ENCODE data around the gene BAIAP3. TPM values are rescaled to one million over a fixed set of nuclear protein-coding genes. Genes with fewer than 3 reads are reported as not detected.
A peak's percentile ranks its signal among the peaks of the same experiment; 100 is the strongest.

Gene BAIAP3
- total RNA-seq, 4 donors from 2014 or later: 17.9 to 160 (median 29.0) TPM

DNA sequence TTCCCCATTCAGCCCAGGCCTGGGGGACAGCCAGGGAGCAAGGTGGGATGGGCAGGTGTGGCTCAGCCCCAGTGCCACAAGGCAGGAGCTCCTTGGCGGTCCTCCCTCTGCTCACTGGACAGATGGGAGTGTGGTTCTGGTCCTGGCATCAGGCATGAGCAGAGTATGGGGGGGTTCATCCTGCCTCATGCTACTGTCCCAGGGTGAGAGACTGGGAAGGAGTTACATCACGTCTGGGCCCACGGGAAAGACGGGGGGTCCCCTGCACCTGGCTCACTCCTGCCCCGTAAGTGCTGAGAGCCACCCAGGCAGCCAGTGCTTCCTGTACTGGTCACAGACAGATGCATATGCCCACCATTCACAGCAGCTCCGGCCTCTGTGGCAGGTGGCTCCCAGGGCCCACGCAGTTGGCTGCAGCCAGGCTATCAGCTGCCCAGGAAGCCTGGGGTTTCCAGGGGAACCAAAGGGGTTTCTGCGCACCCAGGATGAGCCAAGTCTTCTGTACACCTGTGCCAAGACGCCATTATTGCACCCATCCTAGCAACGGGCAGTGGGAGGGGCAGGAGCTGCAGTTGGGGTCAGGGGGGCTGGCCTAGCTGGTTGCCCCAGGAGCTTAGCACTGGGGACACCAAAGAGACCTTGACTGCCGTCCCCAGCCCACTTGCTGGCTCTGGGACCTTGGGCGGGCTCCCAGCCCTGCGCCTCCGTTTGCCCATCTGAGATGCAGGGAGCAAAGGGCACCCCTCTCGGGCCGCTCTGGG is 1.9 kb downstream of the BAIAP3 start:
- Histone ChIP-seq H3K4me1 (peaks cover 0 to 62% (median 30%) of the 10 kb centered on the region in 4 donors), H3K4me3 (no peak overlapping the region), H3K36me3 (no peaks in the 10 kb centered on the region), H3K27me3 (peaks cover 0 to 21% of the 10 kb centered on the region in 2 donors), H3K27ac (peak overlapping the region in 1 of 4 donors; percentile 25), H3K9me3 (peaks cover 0 to 4% (median 0%) of the 10 kb centered on the region in 4 donors)
- DNase-seq: peak in 2 of 3 donors; percentile 67 to 68
- no peak for TF ChIP-seq POLR2A (IDR thresholded peaks at IDR 0.05)
- TF ChIP-seq, protein P1, sequence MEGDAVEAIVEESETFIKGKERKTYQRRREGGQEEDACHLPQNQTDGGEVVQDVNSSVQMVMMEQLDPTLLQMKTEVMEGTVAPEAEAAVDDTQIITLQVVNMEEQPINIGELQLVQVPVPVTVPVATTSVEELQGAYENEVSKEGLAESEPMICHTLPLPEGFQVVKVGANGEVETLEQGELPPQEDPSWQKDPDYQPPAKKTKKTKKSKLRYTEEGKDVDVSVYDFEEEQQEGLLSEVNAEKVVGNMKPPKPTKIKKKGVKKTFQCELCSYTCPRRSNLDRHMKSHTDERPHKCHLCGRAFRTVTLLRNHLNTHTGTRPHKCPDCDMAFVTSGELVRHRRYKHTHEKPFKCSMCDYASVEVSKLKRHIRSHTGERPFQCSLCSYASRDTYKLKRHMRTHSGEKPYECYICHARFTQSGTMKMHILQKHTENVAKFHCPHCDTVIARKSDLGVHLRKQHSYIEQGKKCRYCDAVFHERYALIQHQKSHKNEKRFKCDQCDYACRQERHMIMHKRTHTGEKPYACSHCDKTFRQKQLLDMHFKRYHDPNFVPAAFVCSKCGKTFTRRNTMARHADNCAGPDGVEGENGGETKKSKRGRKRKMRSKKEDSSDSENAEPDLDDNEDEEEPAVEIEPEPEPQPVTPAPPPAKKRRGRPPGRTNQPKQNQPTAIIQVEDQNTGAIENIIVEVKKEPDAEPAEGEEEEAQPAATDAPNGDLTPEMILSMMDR (IDR thresholded peaks at IDR 0.05): no peak

DNA sequence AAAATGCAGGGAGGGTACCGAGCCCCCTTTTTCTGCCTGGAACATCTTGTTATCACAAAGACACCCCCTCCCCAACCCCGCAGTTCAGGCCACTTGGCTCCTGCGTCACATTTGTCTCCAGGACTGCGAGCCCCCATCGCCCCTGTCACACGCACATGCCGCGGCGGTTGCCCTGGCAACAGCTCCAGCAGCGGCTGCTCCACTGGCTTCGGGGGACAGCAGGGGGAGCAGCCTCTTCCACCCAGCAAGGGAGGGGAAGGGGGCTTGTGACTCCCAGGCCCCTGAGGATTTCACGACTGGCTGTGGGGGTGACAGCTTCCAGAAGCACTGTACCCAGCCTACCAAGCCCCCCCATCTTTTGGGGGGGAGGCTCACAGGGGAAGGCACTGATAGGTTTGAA is 2.6 kb downstream of the BAIAP3 start:
- H3K4me3 ChIP-seq: no peak overlapping the region
- peaks cover 0 to 61% (median 28%) of the 10 kb centered on the region in 4 donors for H3K4me1 ChIP-seq
- H3K27ac ChIP-seq: no peak overlapping the region
- no peaks in the 10 kb centered on the region for H3K9me3 ChIP-seq
- H3K36me3 ChIP-seq: no peaks in the 10 kb centered on the region
- no peak for DNase-seq
- peaks cover 0 to 21% of the 10 kb centered on the region in 2 donors for H3K27me3 ChIP-seq
- TF ChIP-seq, protein P1 (IDR thresholded peaks at IDR 0.05): no peak
- TF ChIP-seq POLR2A (IDR thresholded peaks at IDR 0.05): no peak

DNA sequence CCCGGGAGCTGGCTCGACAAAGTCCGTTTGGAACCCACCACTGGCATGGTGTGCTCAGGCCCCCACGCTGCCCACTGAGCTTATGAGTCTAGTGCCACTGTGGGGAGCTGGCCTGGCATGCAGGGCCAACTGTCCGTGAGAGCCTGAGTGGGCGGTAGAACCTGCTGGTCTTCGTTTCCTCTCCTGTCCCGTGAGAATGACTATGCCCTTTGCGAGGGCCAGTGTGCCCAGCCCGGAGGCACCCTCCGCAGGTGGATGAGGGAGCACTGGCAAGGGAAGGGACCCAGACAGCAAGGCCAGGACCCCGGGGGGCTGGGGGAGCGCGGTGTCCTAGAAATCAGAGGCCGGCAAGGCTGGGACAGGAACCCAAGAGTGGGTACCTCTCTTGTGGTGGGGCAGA is 3.2 kb downstream of the BAIAP3 start:
- no peak overlapping the region for H3K4me3 ChIP-seq
- H3K9me3 ChIP-seq: no peaks in the 10 kb centered on the region
- no peak overlapping the region for H3K27ac ChIP-seq
- no peaks in the 10 kb centered on the region for H3K36me3 ChIP-seq
- DNase-seq: no peak
- H3K27me3 ChIP-seq: peaks cover 0 to 21% of the 10 kb centered on the region in 2 donors
- peaks cover 0 to 56% (median 22%) of the 10 kb centered on the region in 4 donors for H3K4me1 ChIP-seq
- TF ChIP-seq, protein P1 (IDR thresholded peaks at IDR 0.05): no peak
- TF ChIP-seq POLR2A (IDR thresholded peaks at IDR 0.05): no peak

DNA sequence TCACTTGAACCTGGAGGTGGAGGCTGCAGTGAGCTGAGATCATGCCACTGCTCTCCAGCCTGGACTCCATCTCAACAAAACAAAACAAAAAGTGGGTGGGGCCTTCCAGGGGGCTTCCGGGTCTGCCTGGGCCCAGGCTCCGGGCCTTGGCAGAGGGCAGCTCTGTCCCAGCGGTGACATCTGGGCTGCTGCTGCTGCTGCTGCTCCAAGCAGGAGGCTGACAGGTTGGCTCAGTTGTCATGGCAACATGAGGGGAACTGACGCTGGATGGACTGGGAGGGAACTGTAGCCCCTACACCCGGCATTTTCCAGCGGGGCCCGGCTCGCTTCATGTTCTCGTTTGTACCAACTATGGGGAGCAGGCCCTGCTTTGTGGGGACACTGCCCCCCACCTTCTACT is 4.0 kb downstream of the BAIAP3 start:
- no peak for DNase-seq
- Histone ChIP-seq H3K27me3 (peaks cover 0 to 21% of the 10 kb centered on the region in 2 donors), H3K4me1 (peaks cover 2 to 57% (median 23%) of the 10 kb centered on the region in 4 donors), H3K9me3 (no peaks in the 10 kb centered on the region), H3K4me3 (no peak overlapping the region), H3K36me3 (no peaks in the 10 kb centered on the region), H3K27ac (no peak overlapping the region)
- TF ChIP-seq POLR2A (IDR thresholded peaks at IDR 0.05): no peak
- TF ChIP-seq, protein P1 (IDR thresholded peaks at IDR 0.05): no peak

DNA sequence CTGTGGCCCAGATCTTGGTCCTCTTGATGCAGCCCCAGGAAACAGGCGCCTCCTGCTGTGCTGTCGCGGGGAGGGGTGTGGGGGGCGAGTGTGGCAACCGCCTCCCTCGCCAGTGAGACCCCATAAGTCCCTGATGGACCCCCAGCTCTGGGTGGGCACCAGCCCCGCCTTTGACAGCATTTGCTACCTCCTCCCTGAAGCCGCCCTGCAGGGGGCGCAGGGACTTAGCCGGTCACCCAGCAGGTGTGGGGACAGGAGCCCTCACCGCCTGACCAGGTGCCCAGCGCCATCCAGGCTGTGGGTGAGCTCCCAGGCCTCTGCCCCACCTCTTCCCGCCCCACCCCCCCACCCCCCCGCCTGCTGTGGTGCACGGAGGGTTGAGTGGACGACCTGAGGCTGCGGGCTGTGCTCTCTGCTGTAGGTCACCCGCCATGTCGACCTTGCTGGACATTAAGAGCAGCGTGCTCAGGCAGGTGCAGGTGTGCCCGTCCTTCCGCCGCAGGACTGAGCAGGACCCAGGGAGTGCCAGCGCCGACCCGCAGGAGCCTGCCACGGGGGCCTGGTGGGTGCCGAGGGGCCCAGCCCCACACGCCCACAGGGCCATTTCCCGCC is 4.8 kb downstream of the BAIAP3 start:
- no peak for TF ChIP-seq POLR2A (IDR thresholded peaks at IDR 0.05)
- TF ChIP-seq, protein P1 (IDR thresholded peaks at IDR 0.05): peak in 5 of 6 experiments; percentile 18 to 53 (median 45)
- Histone ChIP-seq H3K4me1 (peaks cover 3 to 52% (median 19%) of the 10 kb centered on the region in 4 donors), H3K27me3 (peaks cover 0 to 15% of the 10 kb centered on the region in 2 donors), H3K27ac (peak overlapping the region in 1 of 4 donors; percentile 42), H3K4me3 (no peak overlapping the region), H3K36me3 (no peaks in the 10 kb centered on the region), H3K9me3 (no peaks in the 10 kb centered on the region)
- peak in 2 of 3 donors; percentile 68 to 80 for DNase-seq

Data from Peyer's patch (tissue), 4 donors.